GM23248 (cell line): ENCODE results near the gene STAG1. TPM values are rescaled to one million over a fixed set of nuclear protein-coding genes. Genes with fewer than 3 reads are reported as not detected.

Experiments used
- DNase-seq: peaks from one replicate; pipeline ENCODE4 v3.0.0-alpha.2; 2015
- H2AFZ ChIP-seq: fragments of 200-600 bp; sonication (generic); 2 replicates; pipeline ENCODE4 v1.6.1; 2016; ENCODE audit warnings: antibody characterized with exemption
- H3F3A ChIP-seq: fragments of 200-600 bp; sonication (generic); 2 replicates; pipeline ENCODE4 v1.6.1; 2016; ENCODE audit warnings: mild to moderate bottlenecking, antibody characterized with exemption, mixed run types; ENCODE audit not compliant: insufficient read depth
- H3K27ac ChIP-seq: fragments of 200-600 bp; sonication (generic); 2 replicates; pipeline ENCODE4 v1.5.1; 2016; ENCODE audit warnings: mild to moderate bottlenecking
- H3K27me3 ChIP-seq: fragments of 200-600 bp; sonication (generic); replicated peaks from 2 replicates; pipeline ENCODE4 v1.6.1; 2016; ENCODE audit warnings: mild to moderate bottlenecking; ENCODE audit not compliant: insufficient read depth
- H3K36me3 ChIP-seq: fragments of 200-600 bp; sonication (generic); 2 replicates; pipeline ENCODE4 v1.6.1; 2016; ENCODE audit warnings: low read depth, mild to moderate bottlenecking
- H3K4me1 ChIP-seq: fragments of 200-600 bp; sonication (generic); 2 replicates; pipeline ENCODE4 v1.6.1; 2016; ENCODE audit warnings: mild to moderate bottlenecking; ENCODE audit not compliant: insufficient read depth
- H3K4me2 ChIP-seq: fragments of 200-600 bp; sonication (generic); one replicate; pipeline ENCODE4 v1.6.1; 2016; ENCODE audit warnings: mild to moderate bottlenecking; ENCODE audit not compliant: unreplicated experiment
- H3K4me3 ChIP-seq: fragments of 200-600 bp; sonication (generic); 2 replicates; pipeline ENCODE4 v1.5.1; 2016; ENCODE audit warnings: mild to moderate bottlenecking
- H3K79me2 ChIP-seq: fragments of 200-600 bp; sonication (generic); 2 replicates; pipeline ENCODE4 v1.6.1; 2016; ENCODE audit warnings: mild to moderate bottlenecking; ENCODE audit not compliant: insufficient read depth
- H3K9ac ChIP-seq: fragments of 200-600 bp; sonication (generic); 2 replicates; pipeline ENCODE4 v1.6.1; 2016; ENCODE audit warnings: mild to moderate bottlenecking
- H3K9me2 ChIP-seq: fragments of 200-600 bp; sonication (generic); 2 replicates; pipeline ENCODE4 v1.6.1; 2016; ENCODE audit warnings: mixed run types, mild to moderate bottlenecking, moderate library complexity; ENCODE audit not compliant: insufficient read depth
- H3K9me3 ChIP-seq: fragments of 200-600 bp; sonication (generic); one replicate; pipeline ENCODE4 v1.6.1; 2017; ENCODE audit warnings: low read depth
- H4K20me1 ChIP-seq: fragments of 200-600 bp; sonication (generic); 2 replicates; pipeline ENCODE4 v1.6.0; 2016; ENCODE audit not compliant: insufficient read depth
- EZH2 ChIP-seq: fragments of 200-600 bp; sonication (generic); IDR thresholded peaks from 2 replicates; pipeline ENCODE4 v1.6.1; 2018; ENCODE audit warnings: antibody characterized with exemption, mild to moderate bottlenecking; ENCODE audit not compliant: insufficient read depth, poor library complexity, severe bottlenecking
- EZH2phosphoT487 ChIP-seq: fragments of 200-600 bp; sonication (generic); IDR thresholded peaks from 2 replicates; pipeline ENCODE4 v1.6.1; 2018; ENCODE audit warnings: antibody characterized with exemption, moderate library complexity, mild to moderate bottlenecking, low read depth; ENCODE audit not compliant: insufficient read depth
- WGBS, 2 experiments: methylation state at CpG; one replicate each; pipeline ENCODE4 v1.1.6; 2015 to 2017; ENCODE audit warnings: low lambda C conversion rate in 2 of 2, low coverage in 1 of 2; ENCODE audit errors: missing lambda C conversion rate in 2 of 2; 5-methylcytosine and 5-hydroxymethylcytosine counted together
- in situ Hi-C: fragments of 300-500 bp; cut with MboI; formaldehyde crosslinking; loops from 2 replicates; pipeline ENCODE4 v1.15.0; 2020
- polyA plus RNA-seq: library from polyadenylated mRNA; unstranded; fragments of >200 nt; fragmentation: Nextera tagmentation; extraction: Ambion mirVana; gene quantifications from 2 replicates; pipeline ENCODE4 v1.2.1, GENCODE V29; 2016
- total RNA-seq: library from RNA; depleted of rRNA; stranded (reverse); fragments of >200 nt; shearing (Covaris generic); gene quantifications from 2 replicates; pipeline ENCODE4 v1.2.3, GENCODE V29; 2014

Gene STAG1
- total and polyA plus RNA-seq, 2 experiments from 2014 or later, result 21.1 to 39.7 TPM

DNA sequence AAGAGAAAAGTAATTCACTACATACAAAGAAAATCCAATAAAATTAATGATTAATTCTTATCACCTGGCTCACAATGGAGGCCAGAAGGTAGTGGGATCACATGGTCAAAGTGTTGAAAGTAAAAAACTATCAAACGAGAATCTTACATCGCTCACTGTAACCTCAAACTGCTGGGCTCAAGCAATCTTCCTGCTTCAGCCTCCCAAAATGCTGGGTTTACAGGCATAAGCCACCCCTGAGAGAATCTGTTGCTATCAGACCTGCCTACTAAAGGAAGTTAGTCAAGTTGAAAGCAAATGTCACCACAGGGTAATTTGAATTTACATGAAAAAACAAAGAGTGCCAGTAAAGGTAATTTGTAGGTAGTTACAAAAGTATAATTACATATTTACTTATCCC lies 398.7 kb downstream of the STAG1 start:
- H3K4me2 ChIP-seq, result no peak overlapping the region
- no peak for TF ChIP-seq EZH2
- TF ChIP-seq EZH2phosphoT487, result no peak
- H3K9me2 ChIP-seq, result no peaks in the 10 kb centered on the region
- no peaks in the 10 kb centered on the region for H3K27me3 ChIP-seq
- no peaks in the 10 kb centered on the region for H4K20me1 ChIP-seq
- no peak overlapping the region for H3K4me3 ChIP-seq
- H3K27ac ChIP-seq, result no peak overlapping the region
- in situ Hi-C loops, result no loop called here
- peaks cover 17% of the 10 kb centered on the region; the same call in 1 of the 2 replicates for H3K36me3 ChIP-seq
- H3K9ac ChIP-seq, result no peak overlapping the region
- no peak overlapping the region for H2AFZ ChIP-seq
- WGBS, 2 experiments, result 90 to 95% methylated on average over 2 of the region's 2 CpGs
- no peak for DNase-seq
- H3K9me3 ChIP-seq, result no peaks in the 10 kb centered on the region
- H3K4me1 ChIP-seq, result peaks cover 27% of the 10 kb centered on the region
- H3F3A ChIP-seq, result peaks cover 30% of the 10 kb centered on the region
- 0 out of 2 replicates have a peak, but pooled peaks cover 9% of the 10 kb centered on the region for H3K79me2 ChIP-seq

DNA sequence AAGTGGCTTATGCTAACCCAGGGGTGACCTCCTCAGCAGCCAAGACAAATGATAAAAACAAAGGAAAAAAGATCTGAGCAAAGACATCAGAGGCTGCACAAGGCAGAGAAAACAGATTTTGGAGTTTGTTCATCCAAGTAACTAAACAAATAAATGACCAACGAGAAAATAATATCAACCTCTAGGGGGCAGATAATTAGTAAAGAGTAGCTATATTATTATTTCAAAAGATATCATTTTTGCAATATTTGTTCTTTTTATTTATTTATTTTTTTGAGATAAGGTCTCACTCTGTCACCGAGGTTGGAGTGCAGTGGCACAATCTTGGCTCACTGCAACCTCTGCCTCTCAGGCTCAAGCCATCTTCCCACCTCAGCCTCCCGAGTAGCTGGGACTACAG lies 400.3 kb downstream of the STAG1 start:
- peaks cover 26% of the 10 kb centered on the region; the same call in 1 of the 2 replicates for H3K36me3 ChIP-seq
- H2AFZ ChIP-seq, result no peak overlapping the region
- H3K4me3 ChIP-seq, result no peak overlapping the region
- in situ Hi-C loops, result no loop called here
- H4K20me1 ChIP-seq, result no peaks in the 10 kb centered on the region
- H3K4me1 ChIP-seq, result peaks cover 27% of the 10 kb centered on the region
- no peak overlapping the region for H3K9ac ChIP-seq
- DNase-seq, result no peak
- no peak for TF ChIP-seq EZH2
- TF ChIP-seq EZH2phosphoT487, result no peak
- H3K27ac ChIP-seq, result no peak overlapping the region
- H3K27me3 ChIP-seq, result no peaks in the 10 kb centered on the region
- peaks cover 30% of the 10 kb centered on the region for H3F3A ChIP-seq
- H3K9me2 ChIP-seq, result no peaks in the 10 kb centered on the region
- H3K9me3 ChIP-seq, result no peaks in the 10 kb centered on the region
- WGBS, 2 experiments, result 87 to 90% methylated on average over 3 of the region's 3 CpGs
- no peak overlapping the region for H3K4me2 ChIP-seq
- 0 out of 2 replicates have a peak, but pooled peaks cover 9% of the 10 kb centered on the region for H3K79me2 ChIP-seq

DNA sequence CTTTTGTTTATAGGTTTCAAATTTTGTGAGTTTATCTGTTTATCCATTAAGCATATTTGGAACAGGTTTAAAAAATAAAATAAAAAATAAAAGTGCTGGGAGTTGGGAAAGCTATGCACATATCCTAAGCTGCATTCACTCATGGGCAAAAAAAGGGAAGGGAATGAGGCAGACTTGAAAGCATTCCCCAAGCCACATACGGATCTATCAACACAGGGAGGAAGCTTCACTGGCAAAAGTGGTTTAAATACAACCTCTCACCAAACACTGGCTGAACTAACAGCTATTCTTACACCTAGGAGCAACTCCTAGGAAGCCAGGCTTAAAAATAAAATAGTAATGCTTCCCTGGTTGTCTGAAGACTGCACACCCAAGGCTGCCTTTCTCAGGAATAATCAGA lies 400.8 kb downstream of the STAG1 start:
- Histone ChIP-seq H2AFZ (no peak overlapping the region), H3K9me2 (no peaks in the 10 kb centered on the region), H3K27ac (peak overlapping the region; percentile 99), H3K36me3 (peaks cover 26% of the 10 kb centered on the region; the same call in 1 of the 2 replicates), H4K20me1 (no peaks in the 10 kb centered on the region), H3K9ac (peak overlapping the region; percentile 87), H3F3A (peaks cover 30% of the 10 kb centered on the region), H3K79me2 (0 out of 2 replicates have a peak, but pooled peaks cover 9% of the 10 kb centered on the region), H3K4me1 (peaks cover 27% of the 10 kb centered on the region), H3K27me3 (no peaks in the 10 kb centered on the region), H3K9me3 (no peaks in the 10 kb centered on the region), H3K4me3 (0 out of 2 replicates have a peak overlapping the region, but pooled peaks have one; percentile 11), H3K4me2 (peak overlapping the region; percentile 91)
- 21 to 45% methylated on average over 1 of the region's 1 CpG for WGBS, 2 experiments
- in situ Hi-C loops, result no loop called here
- peak; percentile 25 for DNase-seq
- TF ChIP-seq EZH2phosphoT487, result no peak
- no peak for TF ChIP-seq EZH2

DNA sequence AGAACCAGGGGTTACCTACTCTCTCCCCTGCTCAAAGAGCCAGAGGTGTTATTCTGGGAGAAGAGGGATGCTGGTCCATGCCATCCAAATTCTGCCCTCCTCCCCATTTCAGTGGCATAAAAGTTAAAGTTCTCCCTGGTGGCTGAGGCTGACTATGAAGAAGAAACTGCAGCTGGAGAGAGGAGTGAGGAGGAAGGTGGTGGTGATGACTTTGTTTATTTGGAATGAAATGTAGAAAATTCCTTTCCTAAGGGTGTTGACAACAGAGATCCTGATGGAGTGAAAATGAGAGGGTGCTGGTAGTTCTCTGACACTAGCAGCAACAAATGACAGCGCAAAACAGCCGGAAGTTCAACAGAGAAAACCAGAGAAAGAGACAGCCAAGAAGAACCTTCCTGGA lies 401.6 kb downstream of the STAG1 start:
- Histone ChIP-seq H3K9me3 (no peaks in the 10 kb centered on the region), H3K27me3 (no peaks in the 10 kb centered on the region), H3K27ac (peak overlapping the region; percentile 99), H2AFZ (no peak overlapping the region), H3K36me3 (peaks cover 32% of the 10 kb centered on the region; the same call in 1 of the 2 replicates), H4K20me1 (no peaks in the 10 kb centered on the region), H3F3A (peaks cover 36% of the 10 kb centered on the region), H3K4me2 (peak overlapping the region; percentile 91), H3K9ac (peak overlapping the region; percentile 87), H3K4me1 (peaks cover 32% of the 10 kb centered on the region), H3K9me2 (no peaks in the 10 kb centered on the region), H3K4me3 (peak overlapping the region; percentile 54), H3K79me2 (0 out of 2 replicates have a peak, but pooled peaks cover 9% of the 10 kb centered on the region)
- in situ Hi-C loops, result no loop called here
- WGBS, 2 experiments, result 4 to 8% methylated on average over 2 of the region's 2 CpGs
- peak; percentile 77 for DNase-seq
- TF ChIP-seq EZH2phosphoT487 (peak; percentile 96), EZH2 (no peak)
